HepG2 (cell line): ENCODE data around the gene NEURL3. TPM values are rescaled to one million over a fixed set of nuclear protein-coding genes. Genes with fewer than 3 reads are reported as not detected.

Experiments used
- ATAC-seq: fragments of 200-7000 bp; cut with Tn5 transposase; 3 replicates; pipeline ENCODE4 v1.9.1; 2020; ENCODE audit warnings: mild to moderate bottlenecking, moderate library complexity
- BruUV-seq: library from RNA; stranded (reverse); fragments of 400-500 nt; replicated peaks from 2 replicates; lab custom pipeline; 2021; lab: Mats Ljungman, UMichigan
- CTCF ChIA-PET: fragments of 300-600 bp; formaldehyde crosslinking; extraction: SDS; loops from one replicate; lab custom pipeline; 2021; ENCODE audit warnings: low total read pairs, inconsistent platforms, low intra/inter-chr PET ratio; lab: Yijun Ruan, JAX
- POLR2A ChIA-PET: fragments of 350-600 bp; sonication (Branson Sonifier 250); formaldehyde crosslinking; loops from one replicate; lab custom pipeline; 2020; ENCODE audit warnings: antibody characterized with exemption, inconsistent platforms; lab: Yijun Ruan, JAX
- DNase-seq: peaks from one replicate; pipeline ENCODE4 v3.0.0-alpha.2; 2015; ENCODE audit warnings: low spot score
- FAIRE-seq: peaks from 3 replicates; lab custom pipeline; 2011; peaks lifted over from hg19 to GRCh38; lab: Jason Lieb, UNC
- H2AFZ ChIP-seq: one replicate; pipeline ENCODE4 v1.6.1; 2011; ENCODE audit warnings: low read length, inconsistent platforms
- H3K27ac ChIP-seq: fragments of 300-600 bp; 3 replicates; pipeline ENCODE4 v1.8.0; 2011; ENCODE audit warnings: mixed run types, mild to moderate bottlenecking, mixed read lengths, low read length, inconsistent platforms; ENCODE audit not compliant: insufficient read depth; ENCODE audit errors: extremely low read length
- H3K27me3 ChIP-seq, 2 experiments: fragments of 200-600 bp in 1 of 2; 2 replicates in 1 of 2; 3 replicates in 1 of 2; pipeline versions ENCODE4 v1.6.0 to v1.8.0; 2011; ENCODE audit warnings: low read length in 2 of 2, mild to moderate bottlenecking in 2 of 2, moderate library complexity in 2 of 2, inconsistent platforms in 1 of 2; ENCODE audit not compliant: insufficient read depth in 2 of 2, control insufficient read depth in 1 of 2
- H3K36me3 ChIP-seq, 2 experiments: fragments of 200-600 bp in 1 of 2; replicated peaks in 1 of 2; 2 replicates in 1 of 2; 3 replicates in 1 of 2; pipeline versions ENCODE4 v1.5.1 to v1.8.0; 2011; ENCODE audit warnings: low read length in 2 of 2, inconsistent platforms in 1 of 2; ENCODE audit not compliant: insufficient read depth in 2 of 2, control insufficient read depth in 1 of 2
- H3K4me1 ChIP-seq: 2 replicates; pipeline ENCODE4 v1.5.1; 2012; ENCODE audit warnings: low read length, inconsistent platforms; ENCODE audit not compliant: insufficient read depth
- H3K4me2 ChIP-seq: 2 replicates; pipeline ENCODE4 v1.6.0; 2011; ENCODE audit warnings: low read depth, low read length, inconsistent platforms
- H3K4me3 ChIP-seq, 3 experiments: fragments of 200-600 bp in 1 of 3; sonication (generic), shearing (Covaris generic) in 1 of 3; replicated peaks in 1 of 3; 2 replicates each; pipeline ENCODE4 v1.5.1; 2011 to 2016; ENCODE audit warnings: low read length in 3 of 3, inconsistent platforms in 2 of 3, low read depth in 2 of 3, mild to moderate bottlenecking in 2 of 3, control low read depth in 1 of 3, mixed read lengths in 1 of 3; ENCODE audit not compliant: insufficient read depth in 1 of 3
- H3K79me2 ChIP-seq: one replicate; pipeline ENCODE4 v1.6.1; 2011; ENCODE audit warnings: low read length, inconsistent platforms; ENCODE audit not compliant: insufficient read depth
- H3K9ac ChIP-seq: 2 replicates; pipeline ENCODE4 v1.6.0; 2011; ENCODE audit warnings: mild to moderate bottlenecking, low read depth, low read length, inconsistent platforms; ENCODE audit not compliant: insufficient read depth
- H3K9me3 ChIP-seq: 2 replicates; pipeline ENCODE4 v1.5.1; 2012; ENCODE audit warnings: mild to moderate bottlenecking, low read length
- H4K20me1 ChIP-seq: 2 replicates; pipeline ENCODE4 v1.6.0; 2011; ENCODE audit warnings: inconsistent platforms, mild to moderate bottlenecking, low read length, moderate library complexity; ENCODE audit not compliant: insufficient read depth
- DMAP1 ChIP-seq: IDR thresholded peaks from 2 replicates; pipeline ENCODE4 v1.6.1; 2016
- LRRFIP1 ChIP-seq: sonication (generic); formaldehyde crosslinking; conservative IDR thresholded peaks from 2 replicates; pipeline ENCODE4 v1.4.0; 2020; ENCODE audit warnings: missing genetic modification reagents
- NR2F1 ChIP-seq, 2 experiments: fragments of 450-650 bp in 1 of 2; formaldehyde crosslinking in 1 of 2; IDR thresholded peaks; 2 replicates each; pipeline versions ENCODE4 v1.5.0 to v1.6.1; 2016 to 2020; ENCODE audit warnings: mild to moderate bottlenecking in 1 of 2, missing compliant biosample characterization in 1 of 2, missing genetic modification reagents in 1 of 2, moderate library complexity in 1 of 2
- REST ChIP-seq, 2 experiments: IDR thresholded peaks; 2 replicates each; pipeline ENCODE4 v1.6.1; 2011 to 2012; ENCODE audit warnings: low read length in 2 of 2, borderline replicate concordance in 1 of 2, low read depth in 1 of 2, mild to moderate bottlenecking in 1 of 2, moderate library complexity in 1 of 2
- TFAP4 ChIP-seq: sonication (generic); IDR thresholded peaks from 2 replicates; pipeline ENCODE4 v1.6.1; 2016; ENCODE audit warnings: low read depth, borderline replicate concordance
- ZC3H4 ChIP-seq: sonication (generic); formaldehyde crosslinking; IDR thresholded peaks from 2 replicates; pipeline ENCODE4 v1.4.0; 2020; ENCODE audit warnings: missing genetic modification reagents, borderline replicate concordance
- WGBS: methylation state at CpG from one replicate; pipeline ENCODE4 v1.1.6; 2017; ENCODE audit warnings: low lambda C conversion rate; 5-methylcytosine and 5-hydroxymethylcytosine counted together
- in situ Hi-C: cut with HindIII; loops from 2 replicates; pipeline ENCODE4 v1.10.0; 2017; ENCODE audit warnings: low pct_unique_long_range_greater_than_20kb; ENCODE audit not compliant: extremely low pct_ligation_motif_present
- intact Hi-C: fragments of 100-400 bp; cut with micrococcal nuclease; formaldehyde crosslinking; loops from one replicate; pipeline ENCODE4 v1.10.0; 2022; ENCODE audit not compliant: unreplicated experiment
- polyA plus RNA-seq, 8 experiments: library from polyadenylated mRNA; depleted of rRNA in 3 of 8; stranded (reverse) in 7 of 8; unstranded in 1 of 8; fragments of >200 nt; fragmentation: Illumina TruSeq in 4 of 8; extraction: Trizol in 4 of 8; gene quantifications; 2 replicates each; pipeline versions ENCODE4 v1.2.1 to v1.2.3, GENCODE V29; 2011 to 2016; ENCODE audit warnings: low read depth in 4 of 8, missing spikeins in 1 of 8, mixed read lengths in 1 of 8; ENCODE audit not compliant: insufficient read depth in 1 of 8
- total RNA-seq, 5 experiments: library from RNA; depleted of rRNA; stranded (reverse); fragments of >200 nt; fragmentation: Illumina TruSeq; extraction: Trizol; gene quantifications; 2 replicates each; pipeline ENCODE4 v1.2.3, GENCODE V29; 2016; ENCODE audit warnings: low read depth in 1 of 5

Gene NEURL3
- total and polyA plus RNA-seq, 2 of the 13 experiments (the other 11 are each of a cell fraction or from before 2014, with no cell fraction given), result 0.16 to 1.2 TPM

- in situ Hi-C loops, result no loop called here
- no peaks in the 10 kb centered on the region for H3K79me2 ChIP-seq
- no peak overlapping the region for H2AFZ ChIP-seq
- CTCF ChIA-PET, result interaction anchor here (0.8 kb wide), 1 partner anchor 36 kb away, joined by 3 read pairs; no protein-coding TSS in a partner anchor
- no peak overlapping the region for H3K4me3 ChIP-seq
- H3K27me3 ChIP-seq, result peaks cover 1 to 14% of the 10 kb centered on the region in 2 experiments; a peak in 4 of 5 replicates
- no peaks in the 10 kb centered on the region for H3K9me3 ChIP-seq
- TF ChIP-seq NR2F1 (CRISPR knock-in tag; IDR thresholded peaks at IDR 0.05) (no peak), REST (IDR thresholded peaks at IDR 0.05; ENCODE audit: borderline replicate concordance in 1 of 2, low read depth in 1 of 2, low read length in 2 of 2) (no peak), DMAP1 (CRISPR knock-in tag) (no peak), LRRFIP1 (CRISPR knock-in tag) (no peak), ZC3H4 (CRISPR knock-in tag) (no peak), TFAP4 (no peak)
- POLR2A ChIA-PET, result no interaction called here
- intact Hi-C loops, result loop anchor here (2.0 kb wide), 1 partner anchor 37 kb away; no protein-coding TSS in a partner anchor
- no peak overlapping the region for H3K9ac ChIP-seq
- no TSS peak for BruUV-seq
- H3K4me1 ChIP-seq, result no peaks in the 10 kb centered on the region
- H3K36me3 ChIP-seq, result no peaks in the 10 kb centered on the region
- no peaks in the 10 kb centered on the region for H4K20me1 ChIP-seq
- FAIRE-seq, result no peak
- no peak overlapping the region for H3K4me2 ChIP-seq
- no peak for ATAC-seq
- DNase-seq, result no peak
- 47% methylated on average over 6 of the region's 6 CpGs for WGBS
- no peak overlapping the region for H3K27ac ChIP-seq
Measured at GRCh38 chr2:96471772-96472171, 33.4 kb downstream of the NEURL3 start.
